Fibroblast of upper back skin (primary cell): Measurements from ENCODE around the gene LAMC3.

Source experiments
- DNase-seq: peaks from one replicate; pipeline ENCODE4 v3.0.0-alpha.2; 2013

Gene LAMC3

DNA sequence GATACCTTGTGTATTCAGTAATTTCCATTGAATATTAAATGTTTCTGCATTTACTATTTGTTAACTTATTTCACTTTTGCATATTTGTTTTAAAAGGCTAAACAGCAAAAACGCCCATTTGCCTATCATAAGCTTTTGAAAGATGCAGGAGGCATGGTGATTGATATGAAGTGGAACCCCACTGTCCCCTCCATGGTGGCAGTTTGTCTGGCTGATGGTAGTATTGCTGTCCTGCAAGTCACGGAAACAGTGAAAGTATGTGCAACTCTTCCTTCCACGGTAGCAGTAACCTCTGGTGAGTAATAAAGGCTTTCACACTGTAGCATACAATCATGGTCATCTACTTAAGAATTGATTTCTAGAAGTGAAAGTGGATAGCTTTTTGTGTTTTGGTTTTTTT, 120.2 kb downstream of the LAMC3 start:
- DNase-seq: no peak

DNA sequence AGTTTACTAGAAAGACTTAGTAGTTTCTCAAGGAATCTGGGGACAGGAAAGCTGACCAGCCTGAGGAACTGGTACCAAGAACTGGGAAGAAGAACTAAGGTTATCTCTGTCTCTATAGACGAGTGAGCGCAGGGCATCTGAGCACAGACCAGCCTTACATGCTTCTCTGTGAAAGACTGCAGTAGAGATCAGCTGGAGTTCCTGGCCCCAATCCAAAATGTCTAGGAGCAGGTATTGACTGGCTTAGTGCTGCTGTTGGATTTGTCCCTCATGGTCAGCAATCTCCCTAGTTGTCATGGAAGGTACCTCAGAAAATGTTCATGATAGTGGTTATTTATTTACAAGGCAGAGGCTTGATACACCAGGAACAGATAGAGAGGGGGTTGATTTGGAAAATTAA, 129.7 kb downstream of the LAMC3 start:
- no peak for DNase-seq

DNA sequence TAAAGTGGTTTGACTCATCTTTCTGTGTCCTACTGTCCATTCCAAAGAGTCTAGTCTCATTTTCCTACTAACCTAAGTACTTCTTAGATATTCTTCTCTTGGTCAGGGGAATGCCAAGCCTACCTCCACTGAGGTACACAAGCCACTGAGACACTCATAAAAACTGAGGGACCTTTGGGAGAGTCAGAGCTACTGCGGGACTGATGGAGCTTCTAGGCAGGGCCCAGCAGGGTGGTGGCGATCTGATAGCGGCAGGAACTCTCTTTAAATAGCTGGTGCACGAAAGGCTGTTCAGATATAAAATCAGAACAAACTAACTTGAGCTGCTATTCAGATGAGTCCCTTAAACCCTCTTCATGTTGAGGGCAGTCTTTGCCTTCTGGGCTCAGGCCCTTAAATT, 131.1 kb downstream of the LAMC3 start:
- no peak for DNase-seq

DNA sequence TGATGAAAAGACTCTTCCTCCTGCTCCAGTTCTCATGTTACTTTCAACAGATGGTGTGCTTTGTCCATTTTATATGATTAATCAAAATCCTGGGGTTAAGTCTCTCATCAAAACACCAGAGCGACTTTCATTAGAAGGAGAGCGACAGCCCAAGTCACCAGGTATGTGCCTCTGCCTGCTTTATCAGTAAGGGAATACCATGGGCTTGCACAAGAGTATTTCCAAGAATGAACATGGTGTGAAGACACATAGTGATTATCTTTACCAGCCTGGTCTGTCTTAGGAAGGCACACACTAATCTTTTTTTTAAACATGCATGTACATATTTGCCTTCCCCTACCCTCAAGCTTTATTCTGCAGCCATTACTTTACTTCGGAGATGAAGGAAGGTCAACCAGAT, 131.6 kb downstream of the LAMC3 start:
- DNase-seq: no peak

DNA sequence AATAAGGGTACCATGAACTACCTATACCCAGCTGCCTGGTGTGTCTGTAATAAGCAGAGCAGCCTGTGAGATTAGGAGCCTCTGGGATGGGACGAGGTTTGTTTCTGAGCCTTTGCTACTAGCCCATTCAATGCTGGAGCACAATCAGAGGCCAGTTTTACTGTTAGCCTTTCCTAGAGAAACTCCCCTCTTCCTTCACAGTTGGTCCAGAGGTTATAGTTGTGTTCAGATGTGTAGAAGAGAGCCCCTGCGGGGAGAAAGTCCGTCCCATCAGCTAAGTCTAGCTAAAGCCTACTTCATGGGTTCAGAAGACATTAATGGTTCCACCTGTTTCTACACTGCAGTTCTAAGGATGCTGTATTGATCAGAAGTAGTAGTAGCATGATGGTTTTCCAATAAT, 133.2 kb downstream of the LAMC3 start:
- no peak for DNase-seq
